ENCODE data around the gene GPR83. TPM values are rescaled to one million over a fixed set of nuclear protein-coding genes. Genes with fewer than 3 reads are reported as not detected.

Gene GPR83
- polyA plus RNA-seq, 2 of the 4 experiments (the other 2 are of a cell fraction), result 0.06 to 0.09 TPM

- no peak for TF ChIP-seq ATOH8 (CRISPR knock-in tag; IDR thresholded peaks at IDR 0.05; ENCODE audit: low read depth)
- TF ChIP-seq PHF8 (IDR thresholded peaks at IDR 0.05; ENCODE audit: borderline replicate concordance, low read depth), result no peak
- no peak for TF ChIP-seq PBX3 (IDR thresholded peaks at IDR 0.05)
- no peak for TF ChIP-seq SREBF2 (IDR thresholded peaks at IDR 0.05)
- TF ChIP-seq HMGXB4 (CRISPR knock-in tag; IDR thresholded peaks at IDR 0.05; ENCODE audit: borderline replicate concordance), result no peak
- TF ChIP-seq RCOR1 (IDR thresholded peaks at IDR 0.05; ENCODE audit: low read depth, low read length), result no peak
- no peak for TF ChIP-seq FOSB (CRISPR knock-in tag; IDR thresholded peaks at IDR 0.05)
- TF ChIP-seq REST (IDR thresholded peaks at IDR 0.05), result no peak
- TF ChIP-seq NFE2L2 (conservative IDR thresholded peaks at IDR 0.05; ENCODE audit: low read length), result no peak
- TF ChIP-seq NR3C1 (IDR thresholded peaks at IDR 0.05), result no peak
- no peak for TF ChIP-seq BHLHE40 (IDR thresholded peaks at IDR 0.05; ENCODE audit: low read depth, low read length)
- TF ChIP-seq ELK1 (IDR thresholded peaks at IDR 0.05; ENCODE audit: low read depth, low read length), result no peak
- no peak for TF ChIP-seq RARB (CRISPR knock-in tag; IDR thresholded peaks at IDR 0.05)
- no peak for TF ChIP-seq ZNF302 (CRISPR knock-in tag; IDR thresholded peaks at IDR 0.05)
- no peak for TF ChIP-seq FOXS1 (CRISPR knock-in tag; IDR thresholded peaks at IDR 0.05)
- TF ChIP-seq FOSL2 (IDR thresholded peaks at IDR 0.05), result peak; percentile 81
- TF ChIP-seq FOSL2 (CRISPR knock-in tag; IDR thresholded peaks at IDR 0.05), result peak; percentile 97
- TF ChIP-seq HDAC2 (IDR thresholded peaks at IDR 0.05), result no peak
- no peak for TF ChIP-seq RNF2 (IDR thresholded peaks at IDR 0.05; ENCODE audit: borderline replicate concordance, low read depth)
- TF ChIP-seq CBX8 (IDR thresholded peaks at IDR 0.05), result no peak
- TF ChIP-seq ESRRA (IDR thresholded peaks at IDR 0.05; ENCODE audit: borderline replicate concordance, low read length), result no peak
- no peak for TF ChIP-seq ZFP36 (IDR thresholded peaks at IDR 0.05; ENCODE audit: borderline replicate concordance, partially characterized antibody)
- TF ChIP-seq MAFK (IDR thresholded peaks at IDR 0.05; ENCODE audit: partially characterized antibody), result peak; percentile 40
- TF ChIP-seq HES2 (IDR thresholded peaks at IDR 0.05), result peak; percentile 80; the same call in 1 of the 2 replicates
- no peak for TF ChIP-seq HOXB13 (CRISPR knock-in tag; IDR thresholded peaks at IDR 0.05; ENCODE audit: low read depth)
- no peak for TF ChIP-seq TFCP2L1 (CRISPR knock-in tag; IDR thresholded peaks at IDR 0.05)
- TF ChIP-seq EHMT2 (IDR thresholded peaks at IDR 0.05; ENCODE audit: low read depth), result no peak
- TF ChIP-seq CBX2 (IDR thresholded peaks at IDR 0.05; ENCODE audit: borderline replicate concordance, low read depth), result no peak
- no peak for TF ChIP-seq MYC (IDR thresholded peaks at IDR 0.05; ENCODE audit: borderline replicate concordance, low read length)
- no peak for TF ChIP-seq EHF (CRISPR knock-in tag; IDR thresholded peaks at IDR 0.05)
- no peak for TF ChIP-seq ZSCAN20 (CRISPR knock-in tag; IDR thresholded peaks at IDR 0.05)
- TF ChIP-seq CTCF (IDR thresholded peaks at IDR 0.05), result no peak
- TF ChIP-seq POLR2A (IDR thresholded peaks at IDR 0.05; ENCODE audit: low read length), result no peak
- TF ChIP-seq MAX (IDR thresholded peaks at IDR 0.05), result peak; percentile 44; the same call in 1 of the 2 replicates
- no peak for TF ChIP-seq POLR2AphosphoS2 (conservative IDR thresholded peaks at IDR 0.05; ENCODE audit: low read length)
Measured at GRCh38 chr11:94449437-94449836, 48.2 kb upstream of the GPR83 start (continued).

Measured in A549 (cell line).